Measurements from ENCODE around the gene ST3GAL6.

ST3GAL6 gene

DNA sequence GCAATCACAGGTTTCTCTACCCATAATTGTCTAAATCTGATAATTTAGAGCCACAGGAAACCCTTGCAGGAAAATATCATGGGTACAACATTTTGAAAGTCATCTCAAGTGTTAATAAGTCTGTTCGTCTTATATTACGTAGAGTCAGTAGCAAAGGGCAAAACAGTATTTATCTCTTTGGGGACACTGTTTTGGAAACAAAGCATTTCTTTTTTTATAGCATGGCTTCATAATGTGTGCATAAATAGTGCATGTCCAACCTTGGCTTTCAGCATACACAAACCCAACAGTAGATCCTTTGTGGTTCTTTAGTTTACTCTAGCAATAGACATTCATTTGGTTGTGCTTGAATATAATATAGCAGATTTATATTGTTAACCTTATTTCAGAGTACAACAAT lies 24.0 kb downstream of the ST3GAL6 start:
- DNase-seq (ENCODE audit: insufficient read length, low spot score) (no peak), FAIRE-seq (no peak)
- TF ChIP-seq, protein P1, sequence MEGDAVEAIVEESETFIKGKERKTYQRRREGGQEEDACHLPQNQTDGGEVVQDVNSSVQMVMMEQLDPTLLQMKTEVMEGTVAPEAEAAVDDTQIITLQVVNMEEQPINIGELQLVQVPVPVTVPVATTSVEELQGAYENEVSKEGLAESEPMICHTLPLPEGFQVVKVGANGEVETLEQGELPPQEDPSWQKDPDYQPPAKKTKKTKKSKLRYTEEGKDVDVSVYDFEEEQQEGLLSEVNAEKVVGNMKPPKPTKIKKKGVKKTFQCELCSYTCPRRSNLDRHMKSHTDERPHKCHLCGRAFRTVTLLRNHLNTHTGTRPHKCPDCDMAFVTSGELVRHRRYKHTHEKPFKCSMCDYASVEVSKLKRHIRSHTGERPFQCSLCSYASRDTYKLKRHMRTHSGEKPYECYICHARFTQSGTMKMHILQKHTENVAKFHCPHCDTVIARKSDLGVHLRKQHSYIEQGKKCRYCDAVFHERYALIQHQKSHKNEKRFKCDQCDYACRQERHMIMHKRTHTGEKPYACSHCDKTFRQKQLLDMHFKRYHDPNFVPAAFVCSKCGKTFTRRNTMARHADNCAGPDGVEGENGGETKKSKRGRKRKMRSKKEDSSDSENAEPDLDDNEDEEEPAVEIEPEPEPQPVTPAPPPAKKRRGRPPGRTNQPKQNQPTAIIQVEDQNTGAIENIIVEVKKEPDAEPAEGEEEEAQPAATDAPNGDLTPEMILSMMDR (IDR thresholded peaks at IDR 0.05; ENCODE audit: insufficient read depth, missing control alignments): no peak

GRCh38 chr3:98788651-98789050 lies 25.5 kb downstream of the ST3GAL6 start:
- no peak for DNase-seq (ENCODE audit: insufficient read length, low spot score)
- TF ChIP-seq, protein P1 (IDR thresholded peaks at IDR 0.05; ENCODE audit: insufficient read depth, missing control alignments): no peak
- no peak for FAIRE-seq

DNA sequence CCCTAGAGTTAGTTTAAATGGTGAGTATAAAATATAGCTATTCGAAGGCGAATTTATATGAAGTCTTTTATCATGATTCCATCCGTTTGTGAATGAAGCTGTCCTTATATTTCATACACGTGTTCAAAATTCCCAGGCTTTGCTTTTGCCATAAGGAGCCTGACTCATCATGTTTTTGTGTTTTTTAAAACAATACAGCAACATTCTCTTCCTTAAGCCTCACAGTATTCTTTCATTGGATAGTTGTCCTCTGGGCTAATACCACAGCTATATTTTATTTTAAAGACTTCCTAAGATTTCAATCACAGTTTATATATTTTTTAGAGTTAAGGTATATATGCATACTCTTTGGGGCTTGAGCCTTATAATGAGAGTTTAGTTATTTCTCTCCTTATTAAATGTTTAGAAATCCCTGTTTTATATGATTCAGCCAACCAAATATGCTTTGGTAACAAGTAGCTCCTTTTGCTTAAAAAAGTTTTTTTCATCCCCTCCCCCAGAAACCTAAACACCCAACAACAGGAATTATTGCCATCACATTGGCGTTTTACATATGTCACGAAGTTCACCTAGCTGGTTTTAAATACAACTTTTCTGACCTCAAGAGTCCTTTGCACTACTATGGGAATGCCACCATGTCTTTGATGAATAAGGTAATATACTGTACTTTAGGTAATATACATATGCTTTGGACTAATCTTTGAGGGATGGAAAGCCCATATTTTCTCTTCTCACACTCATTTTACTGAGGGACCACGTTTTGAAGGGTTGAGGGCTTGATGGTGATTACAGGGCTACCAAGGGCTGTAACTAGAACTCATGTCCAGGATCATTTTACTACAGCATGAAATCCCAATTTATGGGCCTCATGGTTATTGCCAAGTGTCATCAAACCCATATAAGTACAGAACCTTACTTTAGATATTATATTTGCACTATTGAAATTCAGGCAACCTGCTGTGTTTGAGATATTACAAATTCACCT lies 28.5 kb downstream of the ST3GAL6 start:
- TF ChIP-seq, protein P1 (IDR thresholded peaks at IDR 0.05; ENCODE audit: insufficient read depth, missing control alignments): no peak
- no peak for DNase-seq (ENCODE audit: insufficient read length, low spot score)
- no peak for FAIRE-seq

DNA sequence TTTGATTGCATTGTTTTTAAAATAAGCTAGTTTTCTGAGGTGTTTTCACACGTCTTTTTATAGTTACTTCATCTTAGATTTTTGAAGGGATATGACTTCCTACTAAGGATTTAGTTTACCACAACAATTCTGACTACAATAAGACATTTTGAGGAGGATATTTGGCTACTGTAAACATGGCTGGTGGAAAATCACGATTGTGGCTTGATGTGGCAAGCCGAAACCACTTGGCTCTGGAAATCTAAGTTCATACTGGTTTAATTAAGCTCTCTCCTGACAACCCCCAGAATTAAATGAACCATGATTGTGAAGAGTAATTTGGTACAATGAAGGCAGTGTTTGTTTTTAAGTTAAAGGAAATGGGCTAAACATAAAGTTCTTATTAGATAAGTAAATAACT lies 30.8 kb downstream of the ST3GAL6 start:
- TF ChIP-seq, protein P1 (IDR thresholded peaks at IDR 0.05; ENCODE audit: insufficient read depth, missing control alignments): no peak
- FAIRE-seq (no peak), DNase-seq (ENCODE audit: insufficient read length, low spot score) (no peak)

DNA sequence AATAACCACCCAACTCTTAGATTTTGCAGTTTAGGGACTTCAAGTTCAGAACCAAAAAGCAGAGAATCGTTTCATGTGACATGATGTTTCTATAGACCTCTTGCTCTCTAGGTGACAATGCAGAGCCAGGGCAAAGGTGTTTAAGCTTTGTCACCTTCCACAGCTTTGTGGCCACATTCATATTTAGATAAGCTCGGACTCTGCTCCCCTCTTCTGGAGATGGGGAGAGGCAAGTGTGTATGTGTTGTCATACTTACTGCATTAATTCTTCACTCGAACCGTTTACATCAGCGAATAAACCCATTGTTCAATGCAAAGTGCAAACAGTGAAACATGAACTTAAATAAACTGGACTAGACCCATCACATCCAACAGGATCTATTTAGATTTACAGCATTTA lies 33.2 kb downstream of the ST3GAL6 start:
- no peak for DNase-seq (ENCODE audit: insufficient read length, low spot score)
- no peak for FAIRE-seq
- TF ChIP-seq, protein P1 (IDR thresholded peaks at IDR 0.05; ENCODE audit: insufficient read depth, missing control alignments): no peak

GRCh38 chr3:98797905-98798304 lies 34.8 kb downstream of the ST3GAL6 start:
- DNase-seq (ENCODE audit: insufficient read length, low spot score) (no peak), FAIRE-seq (no peak)

More at GRCh38 chr3:98797905-98798304, 34.8 kb downstream of the ST3GAL6 start:
- TF ChIP-seq, protein P1 (IDR thresholded peaks at IDR 0.05; ENCODE audit: insufficient read depth, missing control alignments): no peak
